Esophagus muscularis mucosa (tissue), 3 donors: ENCODE measurements around the gene TNK1.

Experiments used
- POLR2A ChIP-seq: fragments of 450-650 bp; IDR thresholded peaks from one replicate; pipeline ENCODE4 v1.6.1; 2017; ENCODE audit warnings: antibody characterized with exemption, moderate library complexity, mild to moderate bottlenecking, low read depth
- POLR2AphosphoS5 ChIP-seq, 2 donors: sonication (generic); formaldehyde crosslinking; IDR thresholded peaks; one replicate each; pipeline ENCODE4 v1.6.1; 2017; ENCODE audit warnings: antibody characterized with exemption in 2 of 2
- TF ChIP-seq, protein P1 (sequence below), 3 experiments: fragments of 200-600 bp in 2 of 3; fragments of 450-650 bp in 1 of 3; sonication (generic) in 2 of 3; IDR thresholded peaks; one replicate each; pipeline ENCODE4 v1.5.1; 2017 to 2019; ENCODE audit warnings: antibody characterized with exemption in 3 of 3, mild to moderate bottlenecking in 2 of 3, moderate library complexity in 1 of 3

DNA sequence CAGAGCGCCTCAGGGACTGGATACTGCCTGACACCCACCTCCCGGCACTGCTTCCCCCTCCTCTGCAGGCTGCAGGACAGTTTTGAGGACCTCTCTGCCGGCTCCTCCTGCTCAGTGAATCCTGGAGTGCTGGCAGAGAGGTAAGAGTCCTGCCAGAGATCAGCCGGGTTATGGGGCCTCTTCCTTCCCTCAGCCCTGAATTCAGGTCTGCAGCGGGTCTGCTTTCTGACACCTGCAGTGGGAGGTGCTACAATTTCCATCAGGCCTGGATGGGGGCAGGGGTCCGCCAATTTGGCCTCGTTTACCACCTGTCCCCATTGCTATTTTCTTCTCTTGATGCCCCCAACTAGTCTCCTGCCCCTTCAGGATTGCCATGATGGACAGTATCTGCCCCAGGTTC, 48.8 kb upstream of the TNK1 start:
- TF ChIP-seq, protein P1, sequence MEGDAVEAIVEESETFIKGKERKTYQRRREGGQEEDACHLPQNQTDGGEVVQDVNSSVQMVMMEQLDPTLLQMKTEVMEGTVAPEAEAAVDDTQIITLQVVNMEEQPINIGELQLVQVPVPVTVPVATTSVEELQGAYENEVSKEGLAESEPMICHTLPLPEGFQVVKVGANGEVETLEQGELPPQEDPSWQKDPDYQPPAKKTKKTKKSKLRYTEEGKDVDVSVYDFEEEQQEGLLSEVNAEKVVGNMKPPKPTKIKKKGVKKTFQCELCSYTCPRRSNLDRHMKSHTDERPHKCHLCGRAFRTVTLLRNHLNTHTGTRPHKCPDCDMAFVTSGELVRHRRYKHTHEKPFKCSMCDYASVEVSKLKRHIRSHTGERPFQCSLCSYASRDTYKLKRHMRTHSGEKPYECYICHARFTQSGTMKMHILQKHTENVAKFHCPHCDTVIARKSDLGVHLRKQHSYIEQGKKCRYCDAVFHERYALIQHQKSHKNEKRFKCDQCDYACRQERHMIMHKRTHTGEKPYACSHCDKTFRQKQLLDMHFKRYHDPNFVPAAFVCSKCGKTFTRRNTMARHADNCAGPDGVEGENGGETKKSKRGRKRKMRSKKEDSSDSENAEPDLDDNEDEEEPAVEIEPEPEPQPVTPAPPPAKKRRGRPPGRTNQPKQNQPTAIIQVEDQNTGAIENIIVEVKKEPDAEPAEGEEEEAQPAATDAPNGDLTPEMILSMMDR (IDR thresholded peaks at IDR 0.05): no peak
- TF ChIP-seq POLR2AphosphoS5 (IDR thresholded peaks at IDR 0.05) (no peak), POLR2A (no peak)
